ENCODE results near the gene MUC20. TPM values are rescaled to one million over a fixed set of nuclear protein-coding genes. Genes with fewer than 3 reads are reported as not detected.

The MUC20 gene
- 0.38 and 2.0 TPM in 2 replicates for total RNA-seq

GRCh38 chr3:195720831-195721506, at the start of gene MUC20:
Gene MUC20, plus strand, starts transcription at chr3:195720978. Its CDS starts 30 bp downstream, at chr3:195721008.

Small RNAs within 50 kb of the gene (small RNA-seq; reads per million reads assigned to genes)
- gene MIR570 = 0.16 reads per million

Other genes starting within 250 kb of the MUC20 start
- gene PPP1R2, start 177.7 kb upstream of the MUC20 start, total RNA-seq = 114 and 127 TPM in 2 replicates
- 5.7 and 7.2 TPM in 2 replicates for gene APOD, start 137.0 kb upstream of the MUC20 start, total RNA-seq
- gene MUC4, start 91.0 kb downstream of the MUC20 start, total RNA-seq = not detected in 2 replicates
- gene TNK2, start 187.6 kb downstream of the MUC20 start, total RNA-seq = 18.0 and 24.5 TPM in 2 replicates

Measured in vein endothelial cell (primary cell).